K562 (cell line): ENCODE results near the gene GPX5. TPM values are rescaled to one million over a fixed set of nuclear protein-coding genes. Genes with fewer than 3 reads are reported as not detected.

Source experiments
- ARID2 ChIP-seq: fragments of 450-650 bp; IDR thresholded peaks from 2 replicates; pipeline ENCODE4 v1.6.1; 2017; ENCODE audit warnings: antibody characterized with exemption, mild to moderate bottlenecking
- BMI1 ChIP-seq: fragments of 150-350 bp; IDR thresholded peaks from 2 replicates; pipeline ENCODE4 v1.6.1; 2014; ENCODE audit warnings: low read length
- CGGBP1 ChIP-seq: fragments of 250-450 bp; sonication (Bioruptor Pico); IDR thresholded peaks from 2 replicates; pipeline ENCODE4 v1.9.0; 2021; ENCODE audit warnings: mild to moderate bottlenecking
- CHCHD3 ChIP-seq: fragments of 250-450 bp; sonication (Bioruptor Pico); IDR thresholded peaks from 2 replicates; pipeline ENCODE4 v2.1.2; 2022; ENCODE audit warnings: mild to moderate bottlenecking
- CHD2 ChIP-seq: IDR thresholded peaks from 2 replicates; pipeline ENCODE4 v1.6.1; 2011; ENCODE audit warnings: low read depth, low read length
- CREB1 ChIP-seq, 2 experiments: sonication (generic) in 1 of 2; formaldehyde crosslinking in 1 of 2; IDR thresholded peaks; 2 replicates each; pipeline versions ENCODE4 v1.6.1 to v1.8.0; 2012 to 2022; ENCODE audit warnings: inconsistent platforms in 1 of 2, mild to moderate bottlenecking in 1 of 2, missing genetic modification reagents in 1 of 2, moderate library complexity in 1 of 2
- GMEB1 ChIP-seq: fragments of 250-450 bp; sonication (Bioruptor Pico); IDR thresholded peaks from 2 replicates; pipeline ENCODE4 v1.4.0; 2020; ENCODE audit warnings: mild to moderate bottlenecking
- HMGN3 ChIP-seq: IDR thresholded peaks from 2 replicates; pipeline ENCODE4 v1.6.1; 2011; ENCODE audit warnings: borderline replicate concordance, low read depth, mild to moderate bottlenecking, mixed read lengths, low read length; ENCODE audit not compliant: insufficient read length; ENCODE audit errors: extremely low read depth
- NR2C2 ChIP-seq, 2 experiments: fragments of 200-800 bp in 1 of 2; sonication (Bioruptor generic) in 1 of 2; sonication (generic) in 1 of 2; formaldehyde crosslinking in 1 of 2; IDR thresholded peaks; 2 replicates each; pipeline versions ENCODE4 v1.6.1 to v1.8.0; 2016 to 2022; ENCODE audit warnings: mild to moderate bottlenecking in 1 of 2, missing compliant biosample characterization in 1 of 2, missing genetic modification characterization in 1 of 2, missing genetic modification reagents in 1 of 2
- POLR2AphosphoS2 ChIP-seq: IDR thresholded peaks from 2 replicates; pipeline ENCODE4 v1.6.1; 2012; ENCODE audit warnings: low read length, improper control_type of control experiment
- RFX1 ChIP-seq: fragments of 450-650 bp; IDR thresholded peaks from 2 replicates; pipeline ENCODE4 v1.6.1; 2016; ENCODE audit warnings: mild to moderate bottlenecking, moderate library complexity
- SIN3B ChIP-seq: fragments of 450-650 bp; IDR thresholded peaks from 2 replicates; pipeline ENCODE4 v1.6.1; 2017; ENCODE audit warnings: low read depth, mild to moderate bottlenecking, moderate library complexity
- ZNF134 ChIP-seq: fragments of 250-450 bp; sonication (Bioruptor Pico); conservative IDR thresholded peaks from 2 replicates; pipeline ENCODE4 v1.4.0; 2020
- ZNF232 ChIP-seq: sonication (generic); formaldehyde crosslinking; IDR thresholded peaks from 2 replicates; pipeline ENCODE4 v1.8.0; 2022; ENCODE audit warnings: mild to moderate bottlenecking, missing genetic modification reagents
- ZNF316 ChIP-seq: fragments of 450-650 bp; IDR thresholded peaks from 2 replicates; pipeline ENCODE4 v1.6.1; 2016
- ZNF354B ChIP-seq: fragments of 250-450 bp; sonication (Bioruptor Pico); IDR thresholded peaks from 2 replicates; pipeline ENCODE4 v1.4.0; 2020
- ZNF511 ChIP-seq: sonication (generic); formaldehyde crosslinking; IDR thresholded peaks from 2 replicates; pipeline ENCODE4 v1.8.0; 2022; ENCODE audit warnings: mild to moderate bottlenecking, missing genetic modification reagents
- polyA plus RNA-seq, 8 experiments: library from polyadenylated mRNA; depleted of rRNA in 4 of 8; stranded (reverse) in 5 of 8; unstranded in 3 of 8; fragments of >200 nt; fragmentation: Nextera tagmentation in 2 of 8; fragmentation: Illumina TruSeq in 1 of 8; extraction: Ambion mirVana in 2 of 8; extraction: Trizol in 1 of 8; gene quantifications; 2 replicates each; pipeline versions ENCODE4 v1.2.1 to v1.2.3, GENCODE V29; 2011 to 2014; ENCODE audit warnings: inconsistent platforms in 1 of 8, missing spikeins in 1 of 8
- total RNA-seq, 7 experiments: library from RNA; depleted of rRNA in 6 of 7; stranded (reverse); fragments of >200 nt in 6 of 7; fragmentation: Illumina TruSeq in 2 of 7; extraction: Trizol in 2 of 7; gene quantifications; 2 replicates each; pipeline versions ENCODE4 v1.2.1 to v1.2.3, GENCODE V29; 2011 to 2021; ENCODE audit warnings: low replicate concordance in 1 of 7
- TF ChIP-seq, protein P1 (sequence below): fragments of 150-350 bp; conservative IDR thresholded peaks from 2 replicates; pipeline ENCODE4 v1.6.1; 2014; ENCODE audit warnings: low read length
- TF ChIP-seq, protein P2 (sequence below): fragments of 450-650 bp; IDR thresholded peaks from 2 replicates; pipeline ENCODE4 v1.6.1; 2016; ENCODE audit warnings: low read depth, mild to moderate bottlenecking, moderate library complexity
- TF ChIP-seq, protein P3 (sequence below): fragments of 250-450 bp; sonication (Bioruptor Pico); IDR thresholded peaks from 2 replicates; pipeline ENCODE4 v1.8.0; 2021; ENCODE audit warnings: mild to moderate bottlenecking, moderate library complexity

The GPX5 gene
- total and polyA plus RNA-seq, 9 of the 15 experiments (the other 6 are each of a cell fraction or from before 2014, with no cell fraction given) = 0.07 to 0.18 (median 0.15) TPM; not detected in 6

GRCh38 chr6:28565823-28566526 lies 40.3 kb downstream of the GPX5 start (continued):
- TF ChIP-seq CREB1 (IDR thresholded peaks at IDR 0.05) (peak; percentile 76), CREB1 (CRISPR knock-in tag; IDR thresholded peaks at IDR 0.05) (peak; percentile 61; the same call in 1 of the 2 replicates), RFX1 (no peak), SIN3B (no peak), ZNF232 (CRISPR knock-in tag) (no peak), NR2C2 (CRISPR knock-in tag; IDR thresholded peaks at IDR 0.05) (peak; percentile 33; the same call in 1 of the 2 replicates), NR2C2 (tag; IDR thresholded peaks at IDR 0.05) (peak; percentile 55; the same call in 1 of the 2 replicates), POLR2AphosphoS2 (peak; percentile 51; the same call in 1 of the 2 replicates), GMEB1 (CRISPR knock-in tag) (no peak), ZNF316 (no peak), BMI1 (no peak), CHD2 (no peak), ZNF134 (no peak), ZNF511 (CRISPR knock-in tag) (no peak), HMGN3 (no peak), ZNF354B (CRISPR knock-in tag) (no peak), ARID2 (no peak), CGGBP1 (CRISPR knock-in tag) (no peak), CHCHD3 (CRISPR knock-in tag) (0 out of 2 replicates have a peak, but pooled peaks have one; percentile 55)
- TF ChIP-seq, protein P1, sequence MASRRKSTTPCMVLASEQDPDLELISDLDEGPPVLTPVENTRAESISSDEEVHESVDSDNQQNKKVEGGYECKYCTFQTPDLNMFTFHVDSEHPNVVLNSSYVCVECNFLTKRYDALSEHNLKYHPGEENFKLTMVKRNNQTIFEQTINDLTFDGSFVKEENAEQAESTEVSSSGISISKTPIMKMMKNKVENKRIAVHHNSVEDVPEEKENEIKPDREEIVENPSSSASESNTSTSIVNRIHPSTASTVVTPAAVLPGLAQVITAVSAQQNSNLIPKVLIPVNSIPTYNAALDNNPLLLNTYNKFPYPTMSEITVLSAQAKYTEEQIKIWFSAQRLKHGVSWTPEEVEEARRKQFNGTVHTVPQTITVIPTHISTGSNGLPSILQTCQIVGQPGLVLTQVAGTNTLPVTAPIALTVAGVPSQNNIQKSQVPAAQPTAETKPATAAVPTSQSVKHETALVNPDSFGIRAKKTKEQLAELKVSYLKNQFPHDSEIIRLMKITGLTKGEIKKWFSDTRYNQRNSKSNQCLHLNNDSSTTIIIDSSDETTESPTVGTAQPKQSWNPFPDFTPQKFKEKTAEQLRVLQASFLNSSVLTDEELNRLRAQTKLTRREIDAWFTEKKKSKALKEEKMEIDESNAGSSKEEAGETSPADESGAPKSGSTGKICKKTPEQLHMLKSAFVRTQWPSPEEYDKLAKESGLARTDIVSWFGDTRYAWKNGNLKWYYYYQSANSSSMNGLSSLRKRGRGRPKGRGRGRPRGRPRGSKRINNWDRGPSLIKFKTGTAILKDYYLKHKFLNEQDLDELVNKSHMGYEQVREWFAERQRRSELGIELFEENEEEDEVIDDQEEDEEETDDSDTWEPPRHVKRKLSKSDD = no peak
- TF ChIP-seq, protein P2, sequence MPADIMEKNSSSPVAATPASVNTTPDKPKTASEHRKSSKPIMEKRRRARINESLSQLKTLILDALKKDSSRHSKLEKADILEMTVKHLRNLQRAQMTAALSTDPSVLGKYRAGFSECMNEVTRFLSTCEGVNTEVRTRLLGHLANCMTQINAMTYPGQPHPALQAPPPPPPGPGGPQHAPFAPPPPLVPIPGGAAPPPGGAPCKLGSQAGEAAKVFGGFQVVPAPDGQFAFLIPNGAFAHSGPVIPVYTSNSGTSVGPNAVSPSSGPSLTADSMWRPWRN = peak; percentile 79; the same call in 1 of the 2 replicates
- TF ChIP-seq, protein P3, sequence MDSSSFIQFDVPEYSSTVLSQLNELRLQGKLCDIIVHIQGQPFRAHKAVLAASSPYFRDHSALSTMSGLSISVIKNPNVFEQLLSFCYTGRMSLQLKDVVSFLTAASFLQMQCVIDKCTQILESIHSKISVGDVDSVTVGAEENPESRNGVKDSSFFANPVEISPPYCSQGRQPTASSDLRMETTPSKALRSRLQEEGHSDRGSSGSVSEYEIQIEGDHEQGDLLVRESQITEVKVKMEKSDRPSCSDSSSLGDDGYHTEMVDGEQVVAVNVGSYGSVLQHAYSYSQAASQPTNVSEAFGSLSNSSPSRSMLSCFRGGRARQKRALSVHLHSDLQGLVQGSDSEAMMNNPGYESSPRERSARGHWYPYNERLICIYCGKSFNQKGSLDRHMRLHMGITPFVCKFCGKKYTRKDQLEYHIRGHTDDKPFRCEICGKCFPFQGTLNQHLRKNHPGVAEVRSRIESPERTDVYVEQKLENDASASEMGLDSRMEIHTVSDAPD (CRISPR knock-in tag) = no peak
